ENCODE results near the gene TBKBP1. TPM values are rescaled to one million over a fixed set of nuclear protein-coding genes. Genes with fewer than 3 reads are reported as not detected.

The TBKBP1 gene
- total RNA-seq, 1 experiment from 2014 or later, result 33.2 TPM

DNA sequence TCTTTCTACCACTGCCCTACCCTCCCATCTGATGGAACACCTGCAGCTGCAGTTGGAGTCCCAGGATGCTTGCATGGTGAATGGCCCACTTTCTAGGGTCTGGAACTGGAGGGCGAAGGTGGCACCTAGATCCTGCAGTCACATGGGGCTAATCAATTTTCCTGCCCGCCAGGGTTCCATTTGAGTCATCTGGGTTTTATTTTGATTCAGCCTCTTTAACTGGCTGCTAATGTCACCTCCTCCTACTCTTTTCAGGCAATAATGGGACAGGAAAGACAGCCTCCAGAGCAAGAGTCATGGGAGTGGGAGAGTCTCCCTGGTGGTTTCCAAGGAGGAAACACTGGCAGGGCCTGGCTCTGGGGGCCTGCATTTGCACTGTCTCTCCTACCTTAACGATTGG, 3.8 kb upstream of the TBKBP1 start:
- Mint-ChIP-seq H3K4me3 (no peak overlapping the region), H3K9me3 (no peaks in the 10 kb centered on the region; a peak in 1 of 5 replicates), H3K4me1 (peaks cover 49 to 51% of the 10 kb centered on the region in 2 experiments), H3K27me3 (ENCODE audit: low read depth) (no peaks in the 10 kb centered on the region), H3K27ac (no peak overlapping the region), H3K36me3 (ENCODE audit: insufficient read depth in 1 of 3, low read depth in 3 of 3) (peaks cover 0 to 8% (median 4%) of the 10 kb centered on the region in 3 experiments; a peak in 4 of 7 replicates)
- Histone ChIP-seq H3K4me1 (ENCODE audit: insufficient read depth, low read length) (peaks cover 19% of the 10 kb centered on the region; the same call in 1 of the 2 replicates), H2BK15ac (ENCODE audit: low read depth, low read length) (no peak overlapping the region), H3K27me3 (ENCODE audit: insufficient read depth, low read length) (no peaks in the 10 kb centered on the region), H2BK5ac (ENCODE audit: insufficient read length, low read length) (no peak overlapping the region), H3T11ph (ENCODE audit: low read length) (no peak overlapping the region), H2AFZ (ENCODE audit: low read length) (no peak overlapping the region), H2BK12ac (ENCODE audit: insufficient read length, low read depth, low read length) (no peak overlapping the region), H3K9ac (ENCODE audit: extremely low read depth, insufficient read length, low read length) (no peak overlapping the region), H3K23ac (ENCODE audit: insufficient read length, low read depth, low read length) (no peak overlapping the region), H4K91ac (ENCODE audit: insufficient read length, low read depth, low read length) (no peak overlapping the region), H2AK5ac (ENCODE audit: insufficient read length, low read length) (no peak overlapping the region), H3K56ac (ENCODE audit: insufficient read length, low read depth, low read length) (no peak overlapping the region), H3K27ac (ENCODE audit: insufficient read length, low read depth, low read length) (no peak overlapping the region), H4K20me1 (ENCODE audit: control insufficient read depth, insufficient read depth, insufficient read length) (no peaks in the 10 kb centered on the region), H3K14ac (ENCODE audit: insufficient read depth, low read length) (no peak overlapping the region), H3K4me2 (ENCODE audit: insufficient read depth, insufficient read length, low read length) (no peak overlapping the region), H3K79me2 (ENCODE audit: insufficient read depth, low read length) (no peaks in the 10 kb centered on the region), H3K18ac (ENCODE audit: insufficient read length, low read depth, low read length) (no peak overlapping the region), H3K23me2 (ENCODE audit: insufficient read length, low read depth, low read length, poor library complexity, severe bottlenecking) (peaks cover 3% of the 10 kb centered on the region), H4K8ac (replicated peaks; ENCODE audit: insufficient read length, low read depth, low read length) (no peak overlapping the region), H3K4ac (ENCODE audit: low read depth, low read length) (no peak overlapping the region), H2BK120ac (ENCODE audit: low read depth, low read length, poor library complexity, severe bottlenecking) (no peak overlapping the region), H3K9me3 (ENCODE audit: control insufficient read depth, low read depth, low read length) (no peaks in the 10 kb centered on the region), H3K79me1 (ENCODE audit: insufficient read depth, low read depth, low read length, poor library complexity, severe bottlenecking) (no peaks in the 10 kb centered on the region), H4K5ac (ENCODE audit: insufficient read length, low read depth, low read length) (no peak overlapping the region), H2BK20ac (ENCODE audit: low read depth, low read length, poor library complexity, severe bottlenecking) (no peak overlapping the region)
- peak; percentile 31 for DNase-seq
- no CpG with 5 or more reads among the region's 3 CpGs for WGBS (ENCODE audit: extremely low coverage, insufficient read length, low lambda C conversion rate)
- TF ChIP-seq, protein P1, sequence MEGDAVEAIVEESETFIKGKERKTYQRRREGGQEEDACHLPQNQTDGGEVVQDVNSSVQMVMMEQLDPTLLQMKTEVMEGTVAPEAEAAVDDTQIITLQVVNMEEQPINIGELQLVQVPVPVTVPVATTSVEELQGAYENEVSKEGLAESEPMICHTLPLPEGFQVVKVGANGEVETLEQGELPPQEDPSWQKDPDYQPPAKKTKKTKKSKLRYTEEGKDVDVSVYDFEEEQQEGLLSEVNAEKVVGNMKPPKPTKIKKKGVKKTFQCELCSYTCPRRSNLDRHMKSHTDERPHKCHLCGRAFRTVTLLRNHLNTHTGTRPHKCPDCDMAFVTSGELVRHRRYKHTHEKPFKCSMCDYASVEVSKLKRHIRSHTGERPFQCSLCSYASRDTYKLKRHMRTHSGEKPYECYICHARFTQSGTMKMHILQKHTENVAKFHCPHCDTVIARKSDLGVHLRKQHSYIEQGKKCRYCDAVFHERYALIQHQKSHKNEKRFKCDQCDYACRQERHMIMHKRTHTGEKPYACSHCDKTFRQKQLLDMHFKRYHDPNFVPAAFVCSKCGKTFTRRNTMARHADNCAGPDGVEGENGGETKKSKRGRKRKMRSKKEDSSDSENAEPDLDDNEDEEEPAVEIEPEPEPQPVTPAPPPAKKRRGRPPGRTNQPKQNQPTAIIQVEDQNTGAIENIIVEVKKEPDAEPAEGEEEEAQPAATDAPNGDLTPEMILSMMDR (conservative IDR thresholded peaks at IDR 0.05), result no peak

Data from H9 (cell line).